Right lobe of liver (tissue), 4 donors: ENCODE results near the gene ASB18.

Source experiments
- POLR2A ChIP-seq: fragments of 450-650 bp; IDR thresholded peaks from one replicate; pipeline ENCODE4 v1.6.1; 2017; ENCODE audit warnings: antibody characterized with exemption, mild to moderate bottlenecking
- TF ChIP-seq, protein P1 (sequence below), 4 donors: fragments of 200-600 bp in 3 of 4; fragments of 450-650 bp in 1 of 4; IDR thresholded peaks; one replicate each; pipeline versions ENCODE4 v1.5.1 to v1.8.0; 2016 to 2022; ENCODE audit warnings: antibody characterized with exemption in 4 of 4, mild to moderate bottlenecking in 2 of 4
- donor health status: DM: no; HTN: no; CAD: no.
- donor health status: DM: no; HTN: no; CAD: no.
- donor health status: DM: no; HTN: yes; CAD: no.

DNA sequence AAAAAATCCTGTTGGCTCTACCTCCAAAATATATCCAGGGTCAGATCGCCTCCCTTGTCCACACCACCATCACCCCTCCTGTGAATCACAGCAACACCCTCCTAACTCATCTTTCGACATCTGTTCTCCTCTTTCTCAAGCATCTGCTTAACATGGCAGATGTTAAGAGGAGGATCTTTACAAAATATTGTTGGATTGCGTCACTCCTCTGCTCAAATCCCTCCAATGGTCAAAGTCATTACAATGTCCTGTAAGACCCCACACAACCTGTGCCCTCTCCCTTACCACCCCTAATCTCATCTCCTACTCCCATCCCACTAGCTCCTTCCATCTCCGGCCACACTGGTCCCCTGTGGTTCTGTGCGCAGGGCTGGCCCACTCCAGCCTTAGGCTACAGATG, 59.3 kb downstream of the ASB18 start:
- TF ChIP-seq POLR2A = no peak
- TF ChIP-seq, protein P1, sequence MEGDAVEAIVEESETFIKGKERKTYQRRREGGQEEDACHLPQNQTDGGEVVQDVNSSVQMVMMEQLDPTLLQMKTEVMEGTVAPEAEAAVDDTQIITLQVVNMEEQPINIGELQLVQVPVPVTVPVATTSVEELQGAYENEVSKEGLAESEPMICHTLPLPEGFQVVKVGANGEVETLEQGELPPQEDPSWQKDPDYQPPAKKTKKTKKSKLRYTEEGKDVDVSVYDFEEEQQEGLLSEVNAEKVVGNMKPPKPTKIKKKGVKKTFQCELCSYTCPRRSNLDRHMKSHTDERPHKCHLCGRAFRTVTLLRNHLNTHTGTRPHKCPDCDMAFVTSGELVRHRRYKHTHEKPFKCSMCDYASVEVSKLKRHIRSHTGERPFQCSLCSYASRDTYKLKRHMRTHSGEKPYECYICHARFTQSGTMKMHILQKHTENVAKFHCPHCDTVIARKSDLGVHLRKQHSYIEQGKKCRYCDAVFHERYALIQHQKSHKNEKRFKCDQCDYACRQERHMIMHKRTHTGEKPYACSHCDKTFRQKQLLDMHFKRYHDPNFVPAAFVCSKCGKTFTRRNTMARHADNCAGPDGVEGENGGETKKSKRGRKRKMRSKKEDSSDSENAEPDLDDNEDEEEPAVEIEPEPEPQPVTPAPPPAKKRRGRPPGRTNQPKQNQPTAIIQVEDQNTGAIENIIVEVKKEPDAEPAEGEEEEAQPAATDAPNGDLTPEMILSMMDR (IDR thresholded peaks at IDR 0.05) = no peak
